Neutrophil (primary cell): ENCODE data around the gene TUSC7.

Experiments used
- H3K27ac ChIP-seq: fragments of 200-600 bp; sonication (generic); 2 replicates; pipeline ENCODE4 v1.5.1; 2016; ENCODE audit warnings: mild to moderate bottlenecking, moderate library complexity
- H3K27me3 ChIP-seq: fragments of 200-600 bp; sonication (generic); 2 replicates; pipeline ENCODE4 v1.6.0; 2016; ENCODE audit warnings: mild to moderate bottlenecking
- H3K36me3 ChIP-seq: fragments of 200-600 bp; sonication (generic); 2 replicates; pipeline ENCODE4 v1.5.1; 2017
- H3K4me1 ChIP-seq, 2 experiments: fragments of 200-600 bp in 1 of 2; sonication (generic) in 1 of 2; 1 replicate in 1 of 2; 2 replicates in 1 of 2; pipeline versions ENCODE4 v1.5.1 to v1.6.1; 2013 to 2016; ENCODE audit warnings: low read depth in 1 of 2, low read length in 1 of 2, mild to moderate bottlenecking in 1 of 2, moderate library complexity in 1 of 2; ENCODE audit not compliant: control insufficient read depth in 1 of 2, insufficient read depth in 1 of 2
- H3K4me3 ChIP-seq, 2 experiments: fragments of 200-600 bp in 1 of 2; sonication (generic) in 1 of 2; 1 replicate in 1 of 2; 2 replicates in 1 of 2; pipeline ENCODE4 v1.5.1; 2013 to 2016; ENCODE audit warnings: low read depth in 1 of 2, low read length in 1 of 2, mild to moderate bottlenecking in 1 of 2, moderate library complexity in 1 of 2
- H3K9me3 ChIP-seq: fragments of 200-600 bp; sonication (generic); 2 replicates; pipeline ENCODE4 v1.5.1; 2016
- TF ChIP-seq, protein P1 (sequence below): fragments of 200-600 bp; sonication (generic); IDR thresholded peaks from 2 replicates; pipeline ENCODE4 v1.5.1; 2016; ENCODE audit warnings: antibody characterized with exemption

The TUSC7 gene

DNA sequence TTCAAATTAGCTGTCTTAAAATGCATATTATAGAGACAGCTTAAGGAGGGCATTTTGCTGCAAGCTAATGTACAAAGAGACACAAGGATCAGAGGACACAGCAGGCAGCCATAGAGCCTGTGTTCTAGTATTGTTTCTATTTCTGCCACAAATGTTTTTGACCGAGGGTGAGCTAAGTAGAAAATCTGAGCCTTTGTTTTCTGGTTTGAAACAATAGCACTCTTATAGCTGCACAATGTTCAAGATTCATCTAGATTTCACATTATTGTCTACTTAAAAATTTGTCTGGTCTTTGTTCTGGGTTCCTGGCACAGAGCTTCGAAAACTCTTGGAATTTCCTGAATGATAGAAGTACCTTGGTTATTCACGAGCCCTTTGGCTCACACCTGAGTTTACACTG, 40.0 kb upstream of the TUSC7 start:
- H3K27ac ChIP-seq, result no peak overlapping the region
- no peaks in the 10 kb centered on the region for H3K4me1 ChIP-seq
- H3K27me3 ChIP-seq, result no peaks in the 10 kb centered on the region
- TF ChIP-seq, protein P1, sequence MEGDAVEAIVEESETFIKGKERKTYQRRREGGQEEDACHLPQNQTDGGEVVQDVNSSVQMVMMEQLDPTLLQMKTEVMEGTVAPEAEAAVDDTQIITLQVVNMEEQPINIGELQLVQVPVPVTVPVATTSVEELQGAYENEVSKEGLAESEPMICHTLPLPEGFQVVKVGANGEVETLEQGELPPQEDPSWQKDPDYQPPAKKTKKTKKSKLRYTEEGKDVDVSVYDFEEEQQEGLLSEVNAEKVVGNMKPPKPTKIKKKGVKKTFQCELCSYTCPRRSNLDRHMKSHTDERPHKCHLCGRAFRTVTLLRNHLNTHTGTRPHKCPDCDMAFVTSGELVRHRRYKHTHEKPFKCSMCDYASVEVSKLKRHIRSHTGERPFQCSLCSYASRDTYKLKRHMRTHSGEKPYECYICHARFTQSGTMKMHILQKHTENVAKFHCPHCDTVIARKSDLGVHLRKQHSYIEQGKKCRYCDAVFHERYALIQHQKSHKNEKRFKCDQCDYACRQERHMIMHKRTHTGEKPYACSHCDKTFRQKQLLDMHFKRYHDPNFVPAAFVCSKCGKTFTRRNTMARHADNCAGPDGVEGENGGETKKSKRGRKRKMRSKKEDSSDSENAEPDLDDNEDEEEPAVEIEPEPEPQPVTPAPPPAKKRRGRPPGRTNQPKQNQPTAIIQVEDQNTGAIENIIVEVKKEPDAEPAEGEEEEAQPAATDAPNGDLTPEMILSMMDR, result no peak
- no peaks in the 10 kb centered on the region for H3K36me3 ChIP-seq
- no peak overlapping the region for H3K4me3 ChIP-seq
- no peaks in the 10 kb centered on the region for H3K9me3 ChIP-seq

GRCh38 chr3:116671151-116671550, 38.4 kb upstream of the TUSC7 start:
- Histone ChIP-seq H3K27ac (no peak overlapping the region), H3K4me1 (no peaks in the 10 kb centered on the region), H3K4me3 (no peak overlapping the region), H3K36me3 (no peaks in the 10 kb centered on the region), H3K9me3 (no peaks in the 10 kb centered on the region), H3K27me3 (no peaks in the 10 kb centered on the region)
- TF ChIP-seq, protein P1, result no peak

DNA sequence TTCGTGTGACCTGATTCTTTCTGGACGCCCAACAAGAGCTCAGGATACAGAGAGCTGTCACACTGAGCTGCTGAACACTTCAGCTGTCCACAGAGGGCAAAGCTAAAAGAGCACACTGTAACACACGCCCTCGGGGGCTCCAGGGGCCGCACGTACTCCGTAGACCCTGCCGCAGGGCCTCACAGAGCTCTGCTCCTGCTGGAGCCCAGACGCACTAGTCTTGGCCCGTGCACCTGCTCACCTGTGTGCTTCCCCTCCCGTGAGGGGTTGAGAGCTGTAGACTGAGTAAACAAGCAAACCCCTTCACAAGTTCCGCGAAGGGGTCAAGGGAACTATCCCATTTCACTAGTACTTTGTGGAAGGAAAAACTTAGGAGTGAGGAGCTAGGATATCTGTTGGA, 30.7 kb upstream of the TUSC7 start:
- Histone ChIP-seq H3K9me3 (no peaks in the 10 kb centered on the region), H3K27ac (no peak overlapping the region), H3K4me3 (no peak overlapping the region), H3K4me1 (no peaks in the 10 kb centered on the region), H3K36me3 (no peaks in the 10 kb centered on the region), H3K27me3 (no peaks in the 10 kb centered on the region)
- TF ChIP-seq, protein P1, result no peak

DNA sequence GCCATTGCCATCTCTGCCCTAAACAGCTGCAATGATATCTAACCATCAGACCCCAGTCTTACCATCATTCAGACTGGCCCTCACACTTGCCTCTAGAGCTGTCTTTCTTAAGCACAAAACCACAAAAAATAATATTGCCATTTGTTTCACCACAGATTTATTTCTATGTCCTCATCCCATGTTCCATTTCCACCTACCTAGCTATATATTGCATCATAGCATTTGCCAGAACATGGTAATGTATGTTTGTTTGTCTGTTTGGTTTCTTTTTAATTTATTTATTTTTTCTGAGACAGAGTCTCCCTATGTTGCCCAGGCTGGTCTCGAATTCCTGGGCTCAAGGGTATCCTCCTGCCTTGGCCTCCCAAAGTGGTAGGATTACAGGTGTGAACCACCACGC, 18.5 kb upstream of the TUSC7 start:
- no peak overlapping the region for H3K4me3 ChIP-seq
- no peak overlapping the region for H3K27ac ChIP-seq
- H3K4me1 ChIP-seq, result no peaks in the 10 kb centered on the region
- H3K27me3 ChIP-seq, result no peaks in the 10 kb centered on the region
- H3K36me3 ChIP-seq, result no peaks in the 10 kb centered on the region
- H3K9me3 ChIP-seq, result no peaks in the 10 kb centered on the region
- TF ChIP-seq, protein P1, result no peak

DNA sequence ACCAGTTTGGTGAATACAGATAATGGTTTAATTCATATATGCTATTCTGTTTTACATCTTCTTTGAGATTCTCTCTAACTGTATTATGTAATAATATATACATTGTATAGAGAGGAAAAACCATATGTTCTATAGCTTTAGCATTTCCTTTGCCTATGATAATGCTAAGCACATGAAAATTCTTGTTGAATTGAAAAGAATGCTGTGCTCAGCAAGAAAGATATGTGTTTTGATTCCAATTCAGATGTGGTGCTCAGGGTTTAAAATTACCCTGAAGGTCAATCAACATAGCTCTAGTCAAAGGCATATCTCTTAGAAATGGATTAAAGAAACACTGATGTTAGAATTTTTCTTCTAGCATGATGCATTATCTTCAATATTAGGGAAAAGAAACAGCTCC, 8.5 kb upstream of the TUSC7 start:
- TF ChIP-seq, protein P1, result no peak

GRCh38 chr3:116702334-116702733, 7.2 kb upstream of the TUSC7 start:
- no peaks in the 10 kb centered on the region for H3K9me3 ChIP-seq
- H3K27ac ChIP-seq, result no peak overlapping the region
- no peaks in the 10 kb centered on the region for H3K27me3 ChIP-seq
- no peaks in the 10 kb centered on the region for H3K4me1 ChIP-seq
- TF ChIP-seq, protein P1, result no peak
- no peak overlapping the region for H3K4me3 ChIP-seq
- H3K36me3 ChIP-seq, result no peaks in the 10 kb centered on the region

More for the DNA sequence above, 8.5 kb upstream of the TUSC7 start:
- no peaks in the 10 kb centered on the region for H3K36me3 ChIP-seq
- no peaks in the 10 kb centered on the region for H3K4me1 ChIP-seq
- no peak overlapping the region for H3K4me3 ChIP-seq
- H3K27ac ChIP-seq, result no peak overlapping the region
- H3K9me3 ChIP-seq, result no peaks in the 10 kb centered on the region
- H3K27me3 ChIP-seq, result no peaks in the 10 kb centered on the region
